ENCODE results near the gene COL6A2.
"Not testable (repeated sequence)": the region's sequence is repeated elsewhere in the genome, so short reads cannot be mapped to it uniquely, and the experiment has no call there.

COL6A2 gene

GRCh38 chr21:46079352-46080170, 18.4 kb upstream of the COL6A2 start:
- no peak for DNase-seq (ENCODE audit: low read depth in 3 of 3)

GRCh38 chr21:46080171-46081021, 17.5 kb upstream of the COL6A2 start:
- DNase-seq (ENCODE audit: low read depth in 3 of 3) = no peak

DNA sequence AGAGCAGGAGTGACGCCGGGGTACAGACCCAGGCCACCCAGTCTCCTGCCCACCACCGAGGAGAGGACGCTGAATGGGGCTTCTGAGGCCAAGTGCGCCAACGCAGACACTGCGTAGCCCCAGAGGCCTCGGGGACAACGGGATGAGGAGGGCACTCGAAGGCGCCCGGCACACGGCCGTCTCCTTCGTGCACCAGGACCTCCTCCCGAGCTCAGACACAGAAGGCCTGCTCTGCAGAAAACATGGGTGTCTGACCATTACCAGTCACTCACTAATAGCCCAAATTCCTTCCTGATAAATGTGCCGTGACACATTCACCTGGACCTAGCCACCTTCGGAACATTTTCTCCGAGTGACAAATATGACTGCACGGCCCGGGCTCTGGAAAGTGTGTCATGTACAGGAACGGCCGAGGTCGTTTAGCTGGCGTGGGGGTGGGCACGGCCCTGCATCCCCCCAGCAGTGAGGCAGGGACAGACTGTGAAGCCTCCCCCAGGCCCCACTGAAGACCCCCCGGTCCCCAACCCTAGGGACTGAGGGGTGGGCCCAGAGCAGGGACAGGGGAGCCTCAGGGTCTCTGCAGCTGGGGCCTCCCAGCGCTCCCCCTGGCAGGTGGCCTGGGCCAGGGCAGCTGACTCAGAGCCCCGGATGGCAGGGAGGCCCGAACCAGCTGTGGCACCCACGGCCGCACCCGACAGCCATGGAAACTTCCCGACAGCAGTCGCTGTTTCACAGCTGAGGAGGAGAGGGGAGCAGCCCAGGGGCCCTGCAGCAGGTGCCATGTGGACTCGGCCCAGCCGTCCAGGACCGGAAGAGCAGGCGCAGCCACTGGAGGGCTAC, 16.7 kb upstream of the COL6A2 start:
- no peak for DNase-seq (ENCODE audit: low read depth in 3 of 3)

DNA sequence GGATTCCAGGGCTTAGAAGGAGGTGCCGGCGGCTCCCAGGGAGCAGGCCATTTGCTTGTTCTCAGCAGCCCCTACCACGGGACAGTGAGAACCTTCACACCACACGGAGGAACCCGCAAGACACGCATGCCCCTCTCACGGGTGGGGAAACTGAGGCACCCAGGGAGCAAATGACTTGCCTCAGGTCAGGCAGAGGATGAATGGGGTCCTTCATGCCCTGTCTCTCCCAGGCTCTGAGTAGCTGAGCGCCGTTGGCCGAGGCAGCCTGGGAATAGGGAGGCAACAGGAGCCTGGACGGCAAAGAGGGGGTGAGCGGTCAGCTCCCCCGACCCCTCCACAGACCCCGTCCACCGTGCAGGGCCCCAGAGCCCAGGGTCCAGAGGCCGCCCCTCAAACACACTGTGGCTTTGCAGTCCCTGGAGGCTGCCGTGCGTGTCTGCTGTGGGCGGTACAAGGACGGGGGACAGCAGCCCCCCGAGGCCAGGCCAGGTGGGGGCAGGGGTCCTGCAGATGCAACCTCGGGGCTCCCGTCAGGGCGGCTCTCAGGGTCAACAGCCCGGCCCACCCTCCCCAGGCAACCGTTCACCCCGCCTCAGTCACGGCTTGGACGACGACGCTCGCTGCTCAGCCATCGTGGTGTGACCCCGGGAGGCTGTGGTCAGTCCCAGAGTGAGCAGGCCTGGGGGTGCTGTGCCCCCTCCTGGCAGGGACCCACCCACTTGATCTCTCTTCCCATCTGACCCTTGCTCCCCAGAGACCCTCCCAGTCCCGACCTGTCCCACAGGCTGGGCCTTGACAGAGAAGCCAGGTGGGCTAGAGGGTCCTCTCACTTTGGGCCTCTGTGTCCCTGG, 15.8 kb upstream of the COL6A2 start:
- DNase-seq (ENCODE audit: low read depth in 3 of 3) = no peak

DNA sequence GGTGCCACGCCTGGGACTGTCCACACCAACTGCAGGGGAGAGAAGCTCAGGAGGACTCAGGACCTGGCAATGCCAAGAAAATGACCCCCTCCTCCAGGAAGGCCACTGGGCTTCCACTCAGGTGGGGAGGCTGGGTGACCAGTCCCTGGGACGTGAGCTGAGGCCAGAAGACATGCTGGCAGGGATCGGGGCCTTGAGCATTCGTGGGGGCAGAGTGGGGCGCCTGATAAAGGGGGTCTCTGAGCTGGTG, 15.3 kb upstream of the COL6A2 start:
- no peak for DNase-seq (ENCODE audit: low read depth in 3 of 3)

DNA sequence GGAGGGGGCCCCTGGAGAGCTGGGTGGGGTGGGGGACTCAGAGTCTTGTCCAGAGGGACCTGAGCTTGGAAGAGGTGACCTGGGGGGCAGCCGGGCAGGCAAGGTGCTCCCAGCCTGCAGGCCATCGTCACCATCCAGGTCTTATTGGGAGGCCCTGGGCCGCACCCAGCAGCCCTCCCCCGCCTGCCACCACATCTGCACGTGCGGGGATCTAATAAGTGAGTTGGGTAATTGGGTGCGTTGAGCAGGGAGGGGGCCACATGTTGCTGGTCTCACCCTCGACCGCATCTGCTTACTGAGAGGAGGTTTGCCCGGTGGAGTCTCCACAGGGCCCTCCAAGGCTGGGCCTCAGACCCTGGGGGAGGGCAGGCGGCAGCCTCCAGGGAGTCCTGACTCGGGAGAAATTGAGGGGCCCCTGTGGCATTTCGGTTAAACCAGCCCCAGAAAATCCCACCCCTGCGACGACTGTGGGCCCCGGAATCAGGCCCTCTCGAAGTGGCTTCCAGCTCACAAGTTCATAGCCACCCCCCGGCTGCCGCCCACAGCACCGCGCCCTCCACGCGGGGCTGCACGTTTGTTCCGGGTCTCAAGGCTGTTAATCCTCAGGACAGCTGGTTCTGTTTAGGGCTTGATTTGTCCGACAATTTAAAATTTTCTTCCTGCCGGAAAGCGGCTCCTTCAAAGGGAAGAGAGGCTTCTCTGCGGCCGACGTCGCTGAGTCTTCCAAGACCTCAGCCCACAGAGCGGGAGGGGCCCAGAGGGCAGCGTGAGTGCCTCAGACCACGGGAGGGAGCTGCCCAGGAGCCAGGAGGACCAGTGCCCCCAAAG, 14.7 kb upstream of the COL6A2 start:
- DNase-seq (ENCODE audit: low read depth in 3 of 3) = no peak

- DNase-seq (ENCODE audit: low read depth in 3 of 3) = no peak
These were observed 13.9 kb upstream of the COL6A2 start for GRCh38 chr21:46083791-46084561.

DNA sequence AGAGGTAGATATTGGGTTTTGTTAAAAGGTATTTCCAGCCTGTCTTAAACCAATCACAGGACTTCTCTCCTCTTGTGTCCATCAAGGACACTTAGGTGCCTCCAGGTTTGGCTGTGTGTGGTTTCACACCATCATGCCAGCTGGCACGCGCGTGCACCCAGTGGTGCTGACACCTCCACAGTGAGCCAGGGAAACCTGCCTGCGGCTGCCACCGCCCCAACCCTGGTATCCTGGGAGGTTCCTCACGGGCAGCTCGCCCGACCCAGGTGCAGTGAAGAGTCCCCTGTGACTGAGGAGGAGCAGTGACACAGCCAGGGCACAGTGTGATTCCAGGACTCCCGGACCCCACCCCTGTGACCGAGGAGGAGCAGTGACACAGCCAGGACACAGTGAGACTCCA, 13.2 kb upstream of the COL6A2 start:
- DNase-seq (ENCODE audit: low read depth in 3 of 3) = no peak

DNA sequence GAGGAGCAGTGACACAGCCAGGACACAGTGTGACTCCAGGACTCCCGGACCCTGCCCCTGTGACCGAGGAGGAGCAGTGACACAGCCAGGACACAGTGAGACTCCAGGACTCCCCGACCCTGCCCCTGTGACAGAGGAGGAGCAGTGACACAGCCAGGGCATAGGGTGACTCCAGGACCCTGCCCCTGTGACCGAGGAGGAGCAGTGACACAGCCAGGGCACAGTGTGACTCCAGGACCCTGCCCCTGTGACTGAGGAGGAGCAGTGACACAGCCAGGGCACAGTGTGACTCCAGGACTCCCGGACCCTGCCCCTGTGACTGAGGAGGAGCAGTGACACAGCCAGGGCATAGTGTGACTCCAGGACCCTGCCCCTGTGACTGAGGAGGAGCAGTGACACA, 12.7 kb upstream of the COL6A2 start:
- DNase-seq (ENCODE audit: low read depth in 3 of 3) = not testable (repeated sequence)

DNA sequence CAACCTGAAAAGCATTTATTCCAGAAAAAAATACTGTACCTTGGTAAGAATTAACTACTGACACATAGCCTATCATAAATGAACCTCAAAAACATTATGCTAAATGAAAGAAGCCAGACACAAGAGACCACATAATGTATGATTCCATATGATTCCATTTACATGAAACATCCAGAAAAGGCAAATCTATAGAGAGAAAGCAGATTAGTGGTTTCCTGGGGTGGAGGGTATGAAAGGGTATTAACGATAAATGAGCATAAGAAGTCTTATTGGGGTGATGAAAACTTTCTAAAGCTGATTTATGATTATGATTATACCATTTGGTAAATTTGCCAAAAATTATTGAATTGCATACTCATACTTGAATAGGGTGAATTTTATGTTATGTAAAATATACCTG, 10.3 kb upstream of the COL6A2 start:
- DNase-seq (ENCODE audit: low read depth in 3 of 3) = no peak

GRCh38 chr21:46088189-46088588, 9.7 kb upstream of the COL6A2 start:
- no peak for DNase-seq (ENCODE audit: low read depth in 3 of 3)

GRCh38 chr21:46089285-46089684, 8.6 kb upstream of the COL6A2 start:
- no peak for DNase-seq (ENCODE audit: low read depth in 3 of 3)

GRCh38 chr21:46091118-46091517, 6.8 kb upstream of the COL6A2 start:
- no peak for DNase-seq (ENCODE audit: low read depth in 3 of 3)

DNA sequence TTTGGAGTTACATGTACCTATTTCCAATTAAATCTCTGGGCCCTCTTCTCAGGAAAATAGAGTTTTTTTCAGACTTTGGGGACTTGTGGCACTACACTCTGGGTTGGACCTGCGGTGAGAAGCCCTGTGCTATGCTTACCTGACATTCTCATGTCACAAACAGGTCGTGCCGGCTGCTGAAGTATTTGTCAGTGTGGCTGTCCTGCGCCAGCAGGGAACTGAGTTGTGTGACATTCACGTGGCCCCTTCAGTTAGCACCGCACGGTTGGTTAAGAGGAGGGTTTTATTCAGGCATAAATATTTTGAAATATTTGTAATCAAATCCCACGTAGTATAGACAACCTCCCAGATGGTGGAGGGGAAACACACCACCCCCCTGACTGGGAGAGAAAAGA, 6.3 kb upstream of the COL6A2 start:
- DNase-seq (ENCODE audit: low read depth in 3 of 3) = no peak

DNA sequence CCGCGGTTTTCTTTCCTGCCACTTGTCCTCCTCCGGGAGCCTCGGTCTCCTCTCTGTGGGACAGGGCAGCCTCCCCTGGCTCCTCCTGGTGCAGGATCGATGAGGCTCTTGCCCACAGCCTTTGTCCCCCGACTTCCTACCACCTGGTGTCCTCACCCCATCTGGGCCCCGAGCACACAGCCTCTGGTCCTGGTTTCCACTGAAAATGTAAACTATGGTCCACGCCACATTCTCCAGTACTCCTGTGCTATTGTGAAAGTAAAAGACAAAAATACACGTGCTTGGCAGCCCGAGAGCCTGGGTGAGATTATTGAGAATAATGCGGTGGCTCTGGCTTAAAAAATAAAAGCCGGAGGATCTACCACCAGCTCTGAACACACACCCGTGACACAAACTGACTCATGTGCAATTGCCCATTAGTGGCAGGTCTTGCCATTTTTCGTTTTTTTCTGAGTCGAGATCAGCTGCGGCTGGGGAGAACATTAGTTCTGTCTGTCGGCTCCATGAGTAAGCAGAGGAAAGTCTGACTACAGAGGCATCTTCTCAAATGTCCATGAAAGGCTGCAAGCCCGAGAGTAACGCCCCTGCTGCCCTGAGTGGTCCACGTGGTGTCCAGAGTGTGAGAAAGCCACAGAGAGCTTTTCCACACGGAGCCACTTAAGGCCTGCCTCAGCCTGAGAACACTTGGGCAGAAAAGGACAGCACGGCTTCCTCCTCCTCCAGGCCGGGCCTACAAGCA, 5.7 kb upstream of the COL6A2 start:
- DNase-seq (ENCODE audit: low read depth in 3 of 3) = no peak

GRCh38 chr21:46092811-46093667, 4.9 kb upstream of the COL6A2 start:
- no peak for DNase-seq (ENCODE audit: low read depth in 3 of 3)

DNA sequence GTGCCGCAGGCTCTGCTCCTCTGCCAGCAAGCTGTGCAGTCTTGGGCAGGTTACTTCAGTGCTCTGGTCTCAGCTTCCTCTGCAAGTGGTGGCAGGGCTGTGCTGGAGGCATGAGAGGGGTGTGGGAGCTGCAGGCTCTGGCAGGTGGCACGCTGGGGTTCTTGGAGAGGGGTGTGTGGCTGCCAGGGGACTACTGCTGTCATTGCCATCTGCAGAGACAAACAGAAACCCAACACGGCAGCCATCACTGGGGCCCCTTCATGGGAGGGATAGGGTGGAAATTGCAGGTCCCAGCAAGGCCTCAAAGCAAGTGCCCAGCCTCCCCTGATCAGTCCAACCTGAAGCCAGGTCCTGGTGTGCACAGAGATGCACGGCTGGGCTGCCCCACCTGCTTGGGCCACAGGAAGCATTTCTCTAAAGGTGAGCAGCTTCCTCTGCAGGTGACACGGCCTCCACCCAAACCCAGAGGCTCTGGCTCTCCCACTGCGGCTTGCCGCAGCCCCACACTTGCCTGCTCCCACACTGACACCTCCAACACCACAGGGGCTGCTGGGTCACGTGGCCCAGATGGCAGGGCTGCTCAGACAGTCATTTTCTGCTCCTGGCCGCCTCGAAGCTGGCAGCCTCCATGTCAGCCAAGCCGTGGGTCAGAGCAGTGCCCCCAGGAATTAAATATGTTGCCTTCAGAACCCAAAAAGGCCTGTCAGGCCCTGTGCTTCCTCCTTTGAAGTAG, 4.1 kb upstream of the COL6A2 start:
- no peak for DNase-seq (ENCODE audit: low read depth in 3 of 3)

Measured in stimulated activated CD4-positive, alpha-beta T cell treated with anti-CD3 and anti-CD28 coated beads, TNF-alpha, amount 100 ng/mL, for 4 hours (primary cell).